GM21447 (cell line): ENCODE data around the gene DNASE1L2.
A peak's percentile ranks its signal among the peaks of the same experiment; 100 is the strongest.
"Not testable (repeated sequence)": the region's sequence is repeated elsewhere in the genome, so short reads cannot be mapped to it uniquely, and the experiment has no call there.

Experiments
- ATAC-seq: cut with Tn5 transposase; IDR thresholded peaks from one replicate; pipeline ENCODE4 v1.9.1; 2021; ENCODE audit not compliant: unreplicated experiment

The DNASE1L2 gene

GRCh38 chr16:2203119-2203688 is 33.0 kb upstream of the DNASE1L2 start:
- ATAC-seq: not testable (repeated sequence)

GRCh38 chr16:2204416-2205103 is 31.7 kb upstream of the DNASE1L2 start:
- ATAC-seq: no peak

GRCh38 chr16:2205104-2205966 is 30.9 kb upstream of the DNASE1L2 start, which contains the start of gene MLST8:
Gene MLST8, plus strand, starts transcription at chr16:2205454. Its CDS starts 632 bp downstream, at chr16:2206086.
- peak; percentile 65 for ATAC-seq

DNA sequence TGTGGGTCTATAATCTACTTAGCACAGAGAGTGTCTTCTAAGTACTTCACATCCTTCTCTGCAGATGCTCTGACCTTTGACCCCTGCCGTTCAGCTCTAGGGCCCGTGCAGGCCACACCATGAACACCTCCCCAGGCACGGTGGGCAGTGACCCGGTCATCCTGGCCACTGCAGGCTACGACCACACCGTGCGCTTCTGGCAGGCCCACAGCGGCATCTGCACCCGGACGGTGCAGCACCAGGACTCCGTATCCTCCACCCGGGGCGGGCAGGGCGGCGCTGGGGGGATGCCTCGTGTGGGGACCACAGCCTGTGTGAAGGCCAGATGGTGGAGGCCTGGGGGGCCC is 30.3 kb upstream of the DNASE1L2 start:
- ATAC-seq: peak; percentile 11

DNA sequence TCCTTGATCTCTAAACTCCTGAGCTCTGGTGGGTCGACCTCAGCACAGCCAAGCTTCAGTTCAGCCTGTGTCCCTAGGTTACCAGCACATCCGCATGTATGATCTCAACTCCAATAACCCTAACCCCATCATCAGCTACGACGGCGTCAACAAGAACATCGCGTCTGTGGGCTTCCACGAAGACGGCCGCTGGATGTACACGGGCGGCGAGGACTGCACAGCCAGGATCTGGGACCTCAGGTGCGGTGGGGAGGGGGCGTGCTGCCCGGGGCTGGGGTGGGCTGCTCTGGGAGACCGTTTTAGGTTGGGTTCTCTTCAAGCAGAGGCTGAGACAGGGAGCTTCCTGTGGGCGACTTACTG is 29.8 kb upstream of the DNASE1L2 start:
- no peak for ATAC-seq

DNA sequence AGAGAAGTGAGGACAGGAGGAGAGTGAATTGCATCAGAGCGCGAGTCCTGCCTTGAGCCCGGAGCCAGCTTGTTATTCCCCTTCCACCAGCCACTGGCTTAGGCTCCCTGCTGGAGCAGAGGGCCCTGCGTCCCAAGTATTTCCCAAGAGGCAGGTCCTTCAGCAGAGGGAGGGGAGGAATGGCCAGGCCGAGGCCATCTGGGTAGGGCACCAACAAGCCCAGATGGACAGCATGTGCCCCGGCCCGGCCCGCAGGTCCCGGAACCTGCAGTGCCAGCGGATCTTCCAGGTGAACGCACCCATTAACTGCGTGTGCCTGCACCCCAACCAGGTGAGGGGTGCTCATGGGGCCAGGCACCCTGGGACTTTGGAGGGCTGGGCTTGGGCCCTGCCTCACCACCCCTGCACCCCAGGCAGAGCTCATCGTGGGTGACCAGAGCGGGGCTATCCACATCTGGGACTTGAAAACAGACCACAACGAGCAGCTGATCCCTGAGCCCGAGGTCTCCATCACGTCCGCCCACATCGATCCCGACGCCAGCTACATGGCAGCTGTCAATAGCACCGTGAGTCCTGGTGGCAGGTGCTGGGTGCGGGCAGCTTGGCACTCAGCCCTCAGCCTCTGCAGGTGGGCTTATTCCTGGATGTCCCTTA is 29.3 kb upstream of the DNASE1L2 start:
- ATAC-seq: no peak

DNA sequence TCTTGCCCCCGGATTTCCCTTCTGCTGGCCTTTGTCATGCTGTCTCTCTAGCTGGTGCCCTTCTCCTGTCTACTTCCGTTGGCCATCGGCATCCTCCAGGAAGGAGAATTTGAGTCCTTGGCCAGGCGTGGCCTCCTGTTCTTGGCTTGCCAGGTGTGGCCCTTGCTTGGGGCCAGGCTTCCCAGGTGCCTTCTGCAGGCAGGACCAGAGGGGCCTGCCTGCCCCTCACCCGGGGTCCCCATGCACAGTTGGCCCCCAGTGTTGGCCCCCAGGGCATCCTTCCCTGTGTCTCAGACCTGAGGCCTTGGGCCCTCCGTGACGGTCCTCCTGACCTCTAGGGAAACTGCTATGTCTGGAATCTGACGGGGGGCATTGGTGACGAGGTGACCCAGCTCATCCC is 28.4 kb upstream of the DNASE1L2 start:
- no peak for ATAC-seq

- ATAC-seq: no peak
These were observed 27.9 kb upstream of the DNASE1L2 start for GRCh38 chr16:2208308-2208707.

DNA sequence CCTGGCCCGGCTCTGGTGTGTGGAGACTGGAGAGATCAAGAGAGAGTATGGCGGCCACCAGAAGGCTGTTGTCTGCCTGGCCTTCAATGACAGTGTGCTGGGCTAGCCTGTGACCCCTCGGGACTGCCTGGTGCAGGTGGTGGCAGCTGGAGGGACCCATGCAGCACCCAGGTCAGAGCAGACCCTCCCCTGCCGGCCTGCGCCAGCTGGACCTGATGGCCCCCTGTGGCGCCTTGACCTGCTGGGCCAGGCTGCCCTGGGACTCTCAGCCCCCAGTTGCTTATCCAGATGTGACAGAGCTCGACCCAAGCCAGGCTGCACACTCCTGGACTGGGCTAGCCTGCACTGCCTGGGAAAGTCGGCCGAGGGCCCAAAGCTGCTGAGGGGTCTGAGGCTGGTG is 27.5 kb upstream of the DNASE1L2 start:
- no peak for ATAC-seq

- ATAC-seq: no peak
These were observed 26.8 kb upstream of the DNASE1L2 start for GRCh38 chr16:2209258-2210008.

GRCh38 chr16:2210009-2210332 is 26.3 kb upstream of the DNASE1L2 start:
- no peak for ATAC-seq

GRCh38 chr16:2210386-2211365 is 25.6 kb upstream of the DNASE1L2 start, which contains the start of gene BRICD5:
Gene BRICD5, minus strand, starts transcription at chr16:2210863. Its CDS starts 30 bp downstream, at chr16:2210833.
- ATAC-seq: no peak

- ATAC-seq: no peak
These were observed 24.3 kb upstream of the DNASE1L2 start for GRCh38 chr16:2211923-2212347.

GRCh38 chr16:2212362-2213324 is 23.6 kb upstream of the DNASE1L2 start:
- no peak for ATAC-seq

DNA sequence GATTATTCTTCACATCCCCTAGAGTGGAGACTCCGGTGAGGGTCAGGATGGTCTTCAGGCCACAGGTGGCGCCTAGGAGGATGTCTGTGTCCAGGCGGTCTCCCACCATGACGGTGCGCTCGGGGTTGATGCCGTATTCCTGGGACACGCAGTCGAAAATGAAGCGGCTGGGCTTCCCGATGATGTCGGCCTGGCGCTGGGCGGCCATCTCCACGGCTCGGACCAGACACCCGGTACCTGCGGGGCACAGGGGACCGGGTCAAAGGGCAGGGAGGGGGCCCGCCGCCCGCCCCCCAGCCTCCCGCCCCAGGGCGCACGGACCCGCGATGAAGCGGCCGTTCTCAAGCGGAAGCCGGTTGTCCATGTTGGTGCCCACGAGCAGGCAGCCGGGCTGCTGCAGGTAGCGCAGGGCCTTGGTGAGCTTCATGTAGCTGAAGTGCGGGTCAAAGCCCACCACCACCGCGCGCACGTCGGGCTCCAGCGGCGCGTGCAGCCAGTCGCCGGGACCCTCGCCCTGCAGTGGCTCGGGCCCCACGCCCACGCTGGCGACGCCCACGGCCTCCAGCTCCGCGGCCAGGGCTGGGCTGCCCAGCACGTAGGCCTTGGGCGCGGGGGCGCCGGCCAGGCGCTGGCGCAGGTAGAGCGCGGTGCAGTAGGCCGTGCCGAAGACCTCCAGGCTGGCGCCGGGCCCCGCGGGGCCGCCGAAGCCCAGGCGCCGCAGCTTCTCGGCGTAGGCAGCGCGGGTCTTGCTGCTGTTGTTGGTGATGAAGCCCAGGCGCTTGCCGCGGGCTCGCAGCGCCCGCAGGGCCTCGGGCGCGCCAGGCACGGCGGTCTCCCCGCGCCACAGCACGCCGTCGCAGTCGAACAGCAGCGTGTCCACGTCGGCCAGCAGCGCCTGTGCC is 22.2 kb upstream of the DNASE1L2 start:
- peak; percentile 2 for ATAC-seq

GRCh38 chr16:2214719-2214968 is 21.6 kb upstream of the DNASE1L2 start, which contains the start of gene PGP:
Gene PGP, minus strand, starts transcription at chr16:2214840. Its CDS starts 63 bp downstream, at chr16:2214777.
- no peak for ATAC-seq

DNA sequence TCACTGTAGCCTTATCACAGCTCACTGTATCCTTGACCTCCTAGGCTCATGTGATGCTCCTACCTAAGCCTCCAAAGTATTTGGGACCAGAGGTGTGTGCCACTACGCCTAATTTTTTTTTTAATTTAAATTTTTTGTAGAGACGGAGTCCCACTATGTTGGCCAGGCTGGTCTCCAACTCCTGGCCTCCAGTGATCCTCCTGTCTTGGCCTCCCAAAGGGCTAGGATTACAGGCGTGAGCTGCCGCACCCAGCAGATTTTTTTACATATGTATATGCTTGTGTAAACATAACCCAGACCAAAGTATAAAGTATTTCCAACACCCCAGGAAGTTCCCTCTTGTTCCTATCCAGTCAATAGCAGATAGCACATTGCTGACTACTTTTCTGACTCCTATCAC is 19.9 kb upstream of the DNASE1L2 start:
- no peak for ATAC-seq
